ENCODE data around the gene LRG1.
A peak's percentile ranks its signal among the peaks of the same experiment; 100 is the strongest.

Gene LRG1

GRCh38 chr19:4575267-4576015 is 35.6 kb upstream of the LRG1 start (continued):
- TF ChIP-seq ZNF830 (tag by site-specific recombination; IDR thresholded peaks at IDR 0.05; ENCODE audit: low read depth) (no peak), ZNF529 (tag by site-specific recombination; IDR thresholded peaks at IDR 0.05; ENCODE audit: insufficient replicate concordance) (no peak), ZNF585B (tag by site-specific recombination; IDR thresholded peaks at IDR 0.05) (no peak), ZNF449 (tag by site-specific recombination; IDR thresholded peaks at IDR 0.05) (no peak), ZNF624 (tag by site-specific recombination; IDR thresholded peaks at IDR 0.05) (no peak), ZNF580 (tag by site-specific recombination; IDR thresholded peaks at IDR 0.05) (no peak), ZNF391 (tag by site-specific recombination; IDR thresholded peaks at IDR 0.05; ENCODE audit: borderline replicate concordance, low read depth) (peak; percentile 94; the same call in 1 of the 2 replicates), KLF8 (tag by site-specific recombination; IDR thresholded peaks at IDR 0.05) (peak; percentile 98), ATF2 (tag by site-specific recombination; IDR thresholded peaks at IDR 0.05; ENCODE audit: low read depth) (peak; percentile 63; the same call in 1 of the 2 replicates), ZNF26 (tag by site-specific recombination; IDR thresholded peaks at IDR 0.05) (no peak), ZNF747 (tag by site-specific recombination; IDR thresholded peaks at IDR 0.05) (no peak), SCRT2 (tag by site-specific recombination; IDR thresholded peaks at IDR 0.05) (peak; percentile 61), ZNF426 (tag by site-specific recombination; IDR thresholded peaks at IDR 0.05) (no peak), ZNF138 (tag by site-specific recombination; IDR thresholded peaks at IDR 0.05; ENCODE audit: borderline replicate concordance) (no peak), INSM2 (tag by site-specific recombination; IDR thresholded peaks at IDR 0.05) (peak; percentile 96), ZNF555 (tag by site-specific recombination; conservative IDR thresholded peaks at IDR 0.05) (no peak), ZEB2 (tag by site-specific recombination; IDR thresholded peaks at IDR 0.05) (peak; percentile 99), PRDM2 (tag by site-specific recombination; IDR thresholded peaks at IDR 0.05; ENCODE audit: borderline replicate concordance) (no peak), ZNF292 (tag by site-specific recombination; IDR thresholded peaks at IDR 0.05; ENCODE audit: borderline replicate concordance, low read depth) (no peak), REST (tag by site-specific recombination; IDR thresholded peaks at IDR 0.05) (0 out of 2 replicates have a peak, but pooled peaks have one; percentile 26)
